Kidney tubule cell (primary cell): ENCODE measurements around the gene BIRC7.

Experiments used
- DNase-seq: peaks from one replicate; pipeline ENCODE4 v3.0.0-alpha.2; 2018; ENCODE audit warnings: low spot score

BIRC7 gene

GRCh38 chr20:63225082-63225454, 10.6 kb upstream of the BIRC7 start:
- no peak for DNase-seq

- DNase-seq: peak; percentile 59
Measured at GRCh38 chr20:63226042-63226943, 9.4 kb upstream of the BIRC7 start.

DNA sequence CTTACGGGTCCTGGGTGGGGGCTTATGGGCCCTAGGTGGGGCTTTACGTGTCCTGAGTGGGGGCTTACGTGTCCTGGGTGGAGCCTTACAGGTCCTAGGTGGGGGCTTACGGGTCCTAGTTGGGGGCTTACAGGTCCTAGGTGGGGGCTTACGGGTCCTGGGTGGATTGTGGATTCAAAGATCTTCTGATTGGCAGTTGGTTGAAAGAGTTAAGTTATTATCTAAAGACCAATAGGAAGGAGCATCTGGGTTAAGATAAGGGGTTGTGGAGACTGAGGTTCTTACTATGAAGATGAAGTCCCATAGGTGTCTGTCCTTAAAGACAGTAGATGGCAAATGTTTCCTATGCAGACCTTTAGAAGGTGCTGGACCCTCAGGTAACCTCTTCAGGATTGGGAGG, 8.4 kb upstream of the BIRC7 start:
- DNase-seq: no peak

DNA sequence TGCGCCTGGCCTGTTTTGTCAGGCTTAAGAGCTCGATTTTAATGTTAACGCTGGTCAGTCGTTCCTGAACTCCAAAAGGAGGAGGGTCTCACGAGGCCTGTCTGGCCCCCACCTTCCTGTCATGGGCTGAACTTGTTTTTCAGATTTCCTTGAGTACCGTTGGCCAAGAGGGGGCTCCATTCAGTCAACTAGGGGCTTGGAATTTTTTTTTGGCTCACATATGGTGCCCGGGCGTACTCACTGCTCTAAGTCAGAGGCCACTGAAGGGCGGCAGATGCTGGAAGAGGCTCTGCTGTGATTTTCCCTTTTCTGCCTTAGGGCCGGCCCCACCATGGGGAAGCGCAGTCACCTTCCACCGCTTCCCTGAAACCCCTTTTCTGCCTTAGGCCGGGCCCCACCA, 6.9 kb upstream of the BIRC7 start:
- no peak for DNase-seq

DNA sequence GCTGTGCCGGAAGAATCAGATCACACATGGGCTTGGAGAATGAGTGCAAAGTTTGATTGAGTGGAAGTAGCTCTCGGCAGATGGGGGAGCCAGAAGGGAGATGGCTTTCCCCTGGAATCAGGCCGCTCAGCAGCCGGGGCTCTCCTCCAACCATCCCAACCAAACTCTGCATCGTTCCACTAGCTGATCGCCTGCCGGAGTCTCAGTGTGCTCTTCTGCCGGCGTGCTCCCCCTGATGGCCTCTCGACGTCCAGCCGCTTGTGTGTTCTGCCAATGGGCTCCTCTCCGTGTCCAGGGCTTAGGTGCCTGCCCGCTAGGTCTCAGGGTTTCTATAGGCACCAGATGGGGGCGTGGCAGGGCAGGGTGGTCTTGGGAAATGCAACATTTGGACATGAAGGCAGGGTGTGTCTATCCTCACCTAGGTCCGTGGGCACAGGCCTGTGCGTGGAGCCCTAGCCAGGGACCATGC, 4.9 kb upstream of the BIRC7 start:
- peak; percentile 71 for DNase-seq

GRCh38 chr20:63232235-63233060, 3.3 kb upstream of the BIRC7 start:
- peak; percentile 99 for DNase-seq

- no peak for DNase-seq
Measured at GRCh38 chr20:63233061-63233344, 2.7 kb upstream of the BIRC7 start.

GRCh38 chr20:63233924-63234323, 1.8 kb upstream of the BIRC7 start:
- no peak for DNase-seq

- peak; percentile 72 for DNase-seq
Measured at GRCh38 chr20:63234693-63235398, 859 bp upstream of the BIRC7 start.

DNA sequence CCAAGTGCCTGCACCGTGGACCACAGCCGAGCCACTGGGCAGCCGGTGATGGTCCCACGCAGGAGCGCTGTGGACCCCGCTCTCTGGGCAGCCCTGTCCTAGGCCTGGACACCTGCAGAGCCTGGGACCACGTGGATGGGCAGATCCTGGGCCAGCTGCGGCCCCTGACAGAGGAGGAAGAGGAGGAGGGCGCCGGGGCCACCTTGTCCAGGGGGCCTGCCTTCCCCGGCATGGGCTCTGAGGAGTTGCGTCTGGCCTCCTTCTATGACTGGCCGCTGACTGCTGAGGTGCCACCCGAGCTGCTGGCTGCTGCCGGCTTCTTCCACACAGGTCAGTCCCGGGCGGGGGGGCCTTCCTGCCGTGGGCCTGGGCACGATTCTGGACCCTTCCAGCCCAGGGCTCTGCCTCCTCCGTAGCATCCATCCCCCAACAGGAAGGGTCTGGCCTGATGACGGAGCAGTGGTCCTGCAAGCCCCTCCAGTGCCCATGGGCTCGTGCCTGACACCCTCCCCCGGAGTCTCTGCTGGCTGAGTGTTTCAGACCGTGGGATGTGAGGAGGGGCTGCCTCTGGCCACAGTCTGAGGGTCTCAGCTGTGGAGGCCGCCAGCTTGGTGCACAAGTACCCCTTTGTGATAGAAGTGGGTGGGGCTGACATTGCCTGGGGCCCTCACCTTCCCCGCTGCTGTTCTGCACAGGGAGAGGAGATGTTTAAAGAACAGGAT, 572 bp downstream of the BIRC7 start:
- no peak for DNase-seq

DNA sequence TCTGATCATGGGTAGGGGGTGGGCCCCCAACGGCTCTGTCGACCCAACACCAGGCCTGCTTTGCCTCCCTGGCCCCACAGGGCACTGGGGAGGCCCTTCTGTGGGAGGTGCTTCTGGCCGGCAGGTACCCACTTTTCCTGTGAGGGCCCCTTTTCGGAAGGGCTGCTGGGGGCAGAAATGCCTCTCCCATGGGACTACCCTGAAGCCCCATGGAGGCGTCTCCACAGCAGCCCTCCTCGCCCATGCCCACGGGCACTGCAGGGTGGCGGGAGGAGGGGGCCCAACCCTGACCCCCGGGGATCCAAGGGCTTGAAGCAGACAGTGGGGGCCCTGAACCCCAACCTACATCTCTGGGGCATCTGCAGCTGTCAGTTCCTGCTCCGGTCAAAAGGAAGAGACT, 2.3 kb downstream of the BIRC7 start:
- DNase-seq: no peak

- DNase-seq: no peak
Measured at GRCh38 chr20:63238514-63239125, 2.9 kb downstream of the BIRC7 start.

DNA sequence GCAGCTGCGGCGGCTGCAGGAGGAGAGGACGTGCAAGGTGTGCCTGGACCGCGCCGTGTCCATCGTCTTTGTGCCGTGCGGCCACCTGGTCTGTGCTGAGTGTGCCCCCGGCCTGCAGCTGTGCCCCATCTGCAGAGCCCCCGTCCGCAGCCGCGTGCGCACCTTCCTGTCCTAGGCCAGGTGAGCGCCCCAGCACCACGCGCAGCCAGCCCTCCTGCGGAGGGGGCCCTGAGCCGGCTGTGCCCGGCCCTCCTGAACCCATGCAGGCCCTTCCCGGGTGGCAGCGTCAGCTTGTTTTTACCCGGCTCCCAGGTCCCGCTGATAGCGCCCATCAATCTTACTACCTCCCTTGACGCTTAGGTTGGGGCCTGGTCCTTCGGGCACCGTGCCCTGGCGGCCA, 3.7 kb downstream of the BIRC7 start:
- no peak for DNase-seq

GRCh38 chr20:63240004-63240403, 4.3 kb downstream of the BIRC7 start:
- no peak for DNase-seq

- DNase-seq: no peak
Measured at GRCh38 chr20:63241272-63241671, 5.6 kb downstream of the BIRC7 start.

DNA sequence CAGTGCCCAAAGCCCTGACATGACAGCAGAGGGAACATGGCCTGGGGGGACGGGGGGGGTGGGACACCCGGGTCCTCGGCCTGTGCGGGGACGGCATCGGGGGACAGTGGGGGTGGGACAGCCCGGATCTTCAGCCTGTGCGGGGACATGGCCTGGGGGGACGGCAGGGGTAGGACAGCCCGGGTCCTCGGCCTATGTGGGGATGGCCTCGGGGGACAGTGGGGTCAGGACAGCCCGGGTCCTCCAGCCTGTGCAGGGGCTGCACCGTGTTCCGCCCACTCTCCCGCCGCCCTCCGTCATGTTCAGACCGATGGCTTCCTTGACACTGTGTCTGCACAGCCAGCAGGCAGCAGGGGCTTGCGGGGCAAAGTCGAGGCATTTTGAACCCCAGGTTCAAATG, 7.0 kb downstream of the BIRC7 start:
- DNase-seq: no peak

GRCh38 chr20:63243604-63244247, 8.0 kb downstream of the BIRC7 start:
- no peak for DNase-seq

GRCh38 chr20:63244468-63244867, 8.8 kb downstream of the BIRC7 start:
- DNase-seq: no peak

DNA sequence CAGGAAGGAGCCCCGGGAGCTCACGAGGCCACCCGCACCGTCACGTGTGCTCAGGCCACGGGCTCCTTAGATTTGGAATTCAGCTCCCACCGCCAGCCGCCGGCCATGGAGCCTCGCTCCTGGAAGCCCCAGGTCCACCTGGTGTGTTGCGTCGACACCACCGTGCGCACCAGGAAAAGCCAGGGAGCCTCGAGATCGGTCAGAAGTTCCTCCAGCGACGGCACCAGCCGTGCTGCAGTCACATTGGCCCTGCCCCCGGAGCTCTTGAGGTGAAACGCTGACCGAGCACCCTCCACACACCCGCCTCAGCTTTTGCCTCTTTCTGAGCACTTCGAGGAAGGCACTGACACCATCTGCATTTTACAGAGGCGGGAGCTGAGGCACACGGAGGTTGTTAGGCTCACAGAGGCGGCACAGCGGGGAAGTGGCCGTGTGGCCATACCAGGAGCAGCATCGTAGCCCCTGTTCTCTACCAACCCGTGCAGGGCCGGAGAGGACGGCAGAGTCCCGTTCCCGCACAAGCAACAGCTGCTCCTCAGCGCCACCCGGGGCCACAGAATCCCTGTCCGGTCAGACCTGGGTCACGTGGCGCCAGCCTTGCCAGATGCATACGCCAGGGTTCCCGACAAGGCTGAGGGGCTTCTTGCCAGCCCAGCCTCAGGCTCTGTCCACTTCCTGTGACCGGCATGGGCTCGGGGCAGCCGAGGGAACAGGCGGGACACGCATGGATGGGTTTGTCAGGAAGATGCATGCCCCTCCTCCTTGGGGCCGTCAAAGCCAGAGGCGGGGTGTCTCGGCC, 11.0 kb downstream of the BIRC7 start:
- DNase-seq: peak; percentile 47

- DNase-seq: no peak
Measured at GRCh38 chr20:63247671-63248228, 12.0 kb downstream of the BIRC7 start.
